Cardiac fibroblast (primary cell): ENCODE results near the gene KCNQ2.

Experiments
- DNase-seq, 2 donors: peaks; one replicate each; pipeline versions ENCODE4 v3.0.0 to v3.0.0-alpha.2; 2010; ENCODE audit warnings: low read depth in 2 of 2
- H3K4me3 ChIP-seq, 2 donors: replicated peaks in 1 of 2; 1 replicate in 1 of 2; 2 replicates in 1 of 2; pipeline ENCODE4 v1.5.1; 2011; ENCODE audit warnings: low read depth in 2 of 2, low read length in 2 of 2, mild to moderate bottlenecking in 2 of 2, moderate library complexity in 1 of 2
- TF ChIP-seq, protein P1 (sequence below): IDR thresholded peaks from one replicate; pipeline ENCODE4 v1.5.1; 2011; ENCODE audit warnings: low read depth, mild to moderate bottlenecking, low read length, inconsistent platforms

Gene KCNQ2

DNA sequence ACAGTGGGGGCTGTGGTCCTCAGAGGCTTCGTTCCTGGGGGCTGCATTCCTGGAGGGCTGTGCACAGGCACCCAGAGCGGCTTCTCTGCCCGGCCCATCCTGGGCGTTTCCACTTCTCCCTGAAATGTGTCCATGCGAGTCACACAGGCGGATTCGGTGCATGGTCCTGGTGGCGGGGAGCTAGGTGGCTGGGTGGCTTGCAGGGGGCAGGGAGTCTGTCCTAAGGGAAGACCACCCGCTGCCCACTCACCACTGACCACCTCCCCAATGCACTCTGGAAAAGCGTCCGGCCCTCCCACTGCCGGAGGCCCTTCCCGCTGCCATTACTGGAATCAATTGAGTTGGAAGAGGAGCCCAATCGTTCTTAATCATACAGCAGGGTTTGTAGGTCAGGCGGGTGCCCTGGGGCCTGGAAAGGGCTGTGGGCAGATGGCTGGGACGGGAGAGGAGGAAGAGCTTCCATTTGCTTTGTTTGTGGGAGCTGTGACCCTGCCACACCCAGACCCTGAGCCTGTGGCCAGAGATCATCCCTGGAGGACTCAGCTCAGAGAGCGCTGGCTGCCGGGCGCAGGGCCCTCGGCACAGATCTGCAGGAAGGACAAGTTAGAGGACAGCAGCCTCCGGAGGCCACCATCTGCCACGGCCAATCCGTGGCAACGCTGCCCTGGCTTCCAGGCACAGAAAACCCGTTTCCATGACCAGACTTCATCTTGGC is 117.7 kb downstream of the KCNQ2 start:
- H3K4me3 ChIP-seq = no peak overlapping the region
- TF ChIP-seq, protein P1, sequence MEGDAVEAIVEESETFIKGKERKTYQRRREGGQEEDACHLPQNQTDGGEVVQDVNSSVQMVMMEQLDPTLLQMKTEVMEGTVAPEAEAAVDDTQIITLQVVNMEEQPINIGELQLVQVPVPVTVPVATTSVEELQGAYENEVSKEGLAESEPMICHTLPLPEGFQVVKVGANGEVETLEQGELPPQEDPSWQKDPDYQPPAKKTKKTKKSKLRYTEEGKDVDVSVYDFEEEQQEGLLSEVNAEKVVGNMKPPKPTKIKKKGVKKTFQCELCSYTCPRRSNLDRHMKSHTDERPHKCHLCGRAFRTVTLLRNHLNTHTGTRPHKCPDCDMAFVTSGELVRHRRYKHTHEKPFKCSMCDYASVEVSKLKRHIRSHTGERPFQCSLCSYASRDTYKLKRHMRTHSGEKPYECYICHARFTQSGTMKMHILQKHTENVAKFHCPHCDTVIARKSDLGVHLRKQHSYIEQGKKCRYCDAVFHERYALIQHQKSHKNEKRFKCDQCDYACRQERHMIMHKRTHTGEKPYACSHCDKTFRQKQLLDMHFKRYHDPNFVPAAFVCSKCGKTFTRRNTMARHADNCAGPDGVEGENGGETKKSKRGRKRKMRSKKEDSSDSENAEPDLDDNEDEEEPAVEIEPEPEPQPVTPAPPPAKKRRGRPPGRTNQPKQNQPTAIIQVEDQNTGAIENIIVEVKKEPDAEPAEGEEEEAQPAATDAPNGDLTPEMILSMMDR = no peak
- DNase-seq = no peak

DNA sequence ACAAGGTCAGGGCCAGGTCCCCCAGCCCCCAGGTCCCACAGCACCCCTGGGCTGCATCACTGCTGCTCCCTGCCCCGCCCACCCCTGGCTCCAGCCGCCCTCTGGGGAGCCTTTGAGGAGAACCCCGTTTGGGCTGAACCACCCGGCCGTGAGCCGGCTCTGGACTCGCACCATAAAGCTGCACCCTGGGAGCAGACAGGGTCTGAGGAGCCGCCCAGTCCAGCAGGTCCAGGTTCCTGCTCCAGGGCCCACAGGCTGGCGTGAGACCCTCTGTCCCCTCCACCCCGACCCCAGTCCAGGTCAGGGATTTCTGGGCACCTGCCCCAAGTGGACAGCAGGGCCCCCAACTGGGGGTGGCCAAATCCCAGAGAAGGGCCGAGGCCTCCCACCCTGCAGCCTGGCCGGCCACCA is 119.6 kb downstream of the KCNQ2 start:
- no peak overlapping the region for H3K4me3 ChIP-seq
- no peak for DNase-seq
- TF ChIP-seq, protein P1 = no peak

DNA sequence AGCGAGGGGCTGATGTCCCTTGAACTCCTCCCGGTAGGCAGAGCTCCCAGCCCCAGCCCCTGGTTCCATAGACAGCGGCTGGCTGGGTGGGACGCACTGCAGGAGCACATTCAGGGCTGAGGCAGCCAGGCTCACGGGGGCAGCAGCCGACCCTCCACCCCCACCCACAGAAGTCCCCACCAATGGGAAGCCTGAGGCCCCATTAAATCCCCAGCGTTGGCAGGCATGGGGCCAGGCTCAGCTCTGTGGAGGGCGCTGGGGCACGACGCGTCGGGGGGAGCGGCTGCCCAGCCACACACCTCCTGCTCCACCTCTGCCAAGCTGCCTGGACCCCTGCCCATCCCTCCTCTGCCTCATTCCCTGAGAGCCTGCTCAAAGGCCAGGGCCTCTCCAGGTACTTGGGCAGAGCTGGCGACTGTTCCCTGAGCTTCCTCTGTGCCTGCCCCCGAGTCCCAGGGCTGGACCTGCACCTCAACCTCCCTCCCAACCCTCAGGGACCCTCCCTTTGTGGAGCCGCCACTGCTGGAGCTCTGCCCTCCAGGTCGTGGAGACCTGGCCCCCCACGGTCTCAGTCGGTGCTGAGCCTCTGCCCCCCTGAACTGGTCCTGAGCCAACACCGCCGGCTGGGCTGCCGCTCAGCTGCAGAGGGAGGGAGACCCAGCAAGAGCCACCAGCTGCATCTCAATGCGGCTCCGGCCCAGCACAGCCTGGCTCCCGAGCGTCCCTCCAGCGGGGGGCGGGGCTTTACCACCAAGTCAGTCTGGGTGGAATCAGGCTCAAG is 120.5 kb downstream of the KCNQ2 start:
- no peak overlapping the region for H3K4me3 ChIP-seq
- TF ChIP-seq, protein P1 = no peak
- no peak for DNase-seq

DNA sequence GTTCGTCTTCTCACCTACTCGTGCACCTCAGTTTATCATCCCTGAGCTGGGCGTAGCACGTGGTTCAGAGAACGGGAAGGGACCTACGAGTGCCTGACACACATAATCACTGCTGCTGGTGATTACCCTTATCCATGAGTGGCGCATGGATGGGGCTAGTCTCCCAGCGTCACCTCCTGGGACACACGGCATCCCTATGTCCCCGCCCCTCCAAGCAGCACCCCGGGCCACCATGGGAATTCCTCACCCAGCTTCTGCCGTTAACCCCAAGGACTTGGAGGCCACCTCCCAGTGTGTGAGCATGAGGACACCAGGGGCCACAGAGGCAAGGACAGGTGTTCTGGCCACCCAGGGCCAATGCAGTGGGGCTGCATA is 121.1 kb downstream of the KCNQ2 start:
- no peak for DNase-seq
- no peak overlapping the region for H3K4me3 ChIP-seq
- TF ChIP-seq, protein P1 = no peak

DNA sequence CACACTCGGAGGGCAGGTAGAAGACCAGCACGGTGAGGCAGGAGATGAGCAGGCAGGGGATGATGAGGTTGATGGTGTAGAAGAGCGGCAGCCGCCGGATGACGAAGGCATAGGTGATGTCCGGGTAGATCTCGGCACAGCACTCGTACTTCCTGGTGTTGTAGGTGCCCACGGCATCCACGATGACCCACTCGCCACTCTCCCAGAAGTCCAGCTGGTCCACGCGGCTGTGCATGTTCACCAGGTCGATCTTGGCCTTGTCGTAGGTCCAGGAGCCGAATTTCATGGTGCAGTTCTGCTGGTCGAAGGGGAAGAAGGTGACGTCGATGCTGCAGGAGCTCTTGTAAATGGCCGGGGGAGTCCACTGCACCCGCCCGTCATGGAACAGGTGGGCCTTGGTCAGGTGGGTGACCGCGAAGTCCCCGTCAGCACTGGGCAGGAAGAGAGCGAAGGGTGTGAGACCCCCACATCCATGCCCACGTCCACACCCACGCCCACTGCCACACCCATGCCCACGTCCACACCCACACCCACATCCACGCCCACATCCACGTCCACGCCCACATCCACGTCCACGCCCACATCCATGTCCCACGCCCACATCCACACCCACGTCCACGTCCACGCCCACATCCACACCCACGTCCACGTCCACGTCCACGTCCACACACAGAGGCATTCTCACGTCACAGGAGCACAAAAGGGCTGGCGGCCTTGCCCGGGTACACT is 121.7 kb downstream of the KCNQ2 start:
- TF ChIP-seq, protein P1 = no peak
- H3K4me3 ChIP-seq = no peak overlapping the region
- DNase-seq = no peak
